Suppressor macrophage (primary cell): Measurements from ENCODE around the gene DIS3.
"Not testable (repeated sequence)": the region's sequence is repeated elsewhere in the genome, so short reads cannot be mapped to it uniquely, and the experiment has no call there.

Experiments
- DNase-seq, 4 experiments: peaks; one replicate each; pipeline ENCODE4 v3.0.0-alpha.2; 2020 to 2022
- total RNA-seq, 17 experiments: gene quantifications; one replicate each; lab custom pipeline; 2026; ENCODE audit warnings: mixed read lengths in 6 of 17, inconsistent platforms in 3 of 17; lab: John Stamatoyannopoulos, UW

DIS3 gene
- total RNA-seq, result 50.2 to 107 (median 74.1) reads per million in 17 experiments

- peak; percentile 98 to 99 (median 98) for DNase-seq
Observed at GRCh38 chr13:72781451-72782439, at the start of gene DIS3, which contains the start of gene PIBF1. TSS of gene DIS3 (minus strand) at chr13:72781900. CDS start at chr13:72781832, 68 bp downstream. TSS of gene PIBF1 (plus strand) at chr13:72782133. CDS start at chr13:72783470, 1,337 bp downstream.

GRCh38 chr13:72823724-72824123, 42.0 kb upstream of the DIS3 start:
- peak; percentile 48 to 84 (median 62) for DNase-seq

GRCh38 chr13:72823081-72823480, 41.4 kb upstream of the DIS3 start:
- DNase-seq, result no peak

- no peak for DNase-seq
Observed at GRCh38 chr13:72820898-72821279, 39.2 kb upstream of the DIS3 start.

GRCh38 chr13:72820156-72820897, 38.6 kb upstream of the DIS3 start:
- no peak for DNase-seq

- DNase-seq, result peak in 3 of 4 experiments; percentile 21 to 55 (median 36)
Observed at GRCh38 chr13:72808917-72809500, 27.3 kb upstream of the DIS3 start.

- DNase-seq, result not testable (repeated sequence)
Observed at GRCh38 chr13:72806514-72806913, 24.8 kb upstream of the DIS3 start.

GRCh38 chr13:72805676-72806346, 24.1 kb upstream of the DIS3 start:
- DNase-seq, result peak in 2 of 4 experiments; percentile 46 to 49

GRCh38 chr13:72804301-72804700, 22.6 kb upstream of the DIS3 start:
- no peak for DNase-seq

- DNase-seq, result no peak
Observed at GRCh38 chr13:72798817-72799216, 17.1 kb upstream of the DIS3 start.

- DNase-seq, result no peak
Observed at GRCh38 chr13:72792640-72793039, 10.9 kb upstream of the DIS3 start.

- peak in 2 of 4 experiments; percentile 28 to 34 for DNase-seq
Observed at GRCh38 chr13:72788831-72789230, 7.1 kb upstream of the DIS3 start.

- DNase-seq, result not testable (repeated sequence)
Observed at GRCh38 chr13:72784679-72785078, 3.0 kb upstream of the DIS3 start.

- DNase-seq, result peak in 1 of 4 experiments; percentile 18
Observed at GRCh38 chr13:72782717-72783116, 1.0 kb upstream of the DIS3 start.

GRCh38 chr13:72774019-72774418, 7.7 kb downstream of the DIS3 start:
- no peak for DNase-seq

GRCh38 chr13:72763411-72763810, 18.3 kb downstream of the DIS3 start:
- DNase-seq, result no peak

GRCh38 chr13:72760189-72760588, 21.5 kb downstream of the DIS3 start:
- no peak for DNase-seq

- DNase-seq, result no peak
Observed at GRCh38 chr13:72757792-72758535, 23.7 kb downstream of the DIS3 start.

- no peak for DNase-seq
Observed at GRCh38 chr13:72754111-72754510, 27.6 kb downstream of the DIS3 start.

- DNase-seq, result no peak
Observed at GRCh38 chr13:72751220-72751619, 30.5 kb downstream of the DIS3 start.

- no peak for DNase-seq
Observed at GRCh38 chr13:72745260-72745659, 36.4 kb downstream of the DIS3 start.
